Measurements from ENCODE around the gene PNPLA6. TPM values are rescaled to one million over a fixed set of nuclear protein-coding genes. Genes with fewer than 3 reads are reported as not detected.
"Not testable (repeated sequence)": the region's sequence is repeated elsewhere in the genome, so short reads cannot be mapped to it uniquely, and the experiment has no call there.

The PNPLA6 gene
- total RNA-seq, 4 donors from 2014 or later: 115 to 435 (median 147) TPM

- H3K4me3 ChIP-seq: no peak overlapping the region
- H3K4me1 ChIP-seq: no peaks in the 10 kb centered on the region
- no peak for DNase-seq
- 61 to 75% methylated on average over 9 of the region's 9 CpGs for WGBS, 2 donors (ENCODE audit: low coverage in 1 of 2)
- intact Hi-C loops (cut with DNase I; ENCODE audit: low total_unique reads) (no loop called here), in situ Hi-C loops (cut with MboI; ENCODE audit: low pct_ligation_motif_present in 1 of 4, low pct_unique_long_range_greater_than_20kb in 1 of 4, low sequenced_read_pairs in 3 of 4) (no loop called here)
- no peaks in the 10 kb centered on the region for H3K27me3 ChIP-seq
- H3K27ac ChIP-seq: no peak overlapping the region
- H3K36me3 ChIP-seq: no peaks in the 10 kb centered on the region
- TF ChIP-seq CTCF (IDR thresholded peaks at IDR 0.05) (no peak), POLR2A (IDR thresholded peaks at IDR 0.05) (no peak), EP300 (IDR thresholded peaks at IDR 0.05; ENCODE audit: low read depth) (no peak), POLR2AphosphoS5 (IDR thresholded peaks at IDR 0.05) (no peak)
- no peaks in the 10 kb centered on the region for H3K9me3 ChIP-seq
Observed at GRCh38 chr19:7575434-7576040, 40.0 kb downstream of the PNPLA6 start.

- H3K36me3 ChIP-seq; H3K4me1 ChIP-seq; intact Hi-C loops (cut with DNase I; ENCODE audit: low total_unique reads); H3K4me3 ChIP-seq; DNase-seq; H3K27me3 ChIP-seq; H3K27ac ChIP-seq; H3K9me3 ChIP-seq; in situ Hi-C loops (cut with MboI; ENCODE audit: low pct_ligation_motif_present in 1 of 4, low pct_unique_long_range_greater_than_20kb in 1 of 4, low sequenced_read_pairs in 3 of 4): not testable (repeated sequence)
- 90 to 100% methylated on average over 1 of the region's 1 CpG for WGBS, 2 donors (ENCODE audit: low coverage in 1 of 2)
Observed at GRCh38 chr19:7577422-7577821, 41.9 kb downstream of the PNPLA6 start.

GRCh38 chr19:7578127-7578526 lies 42.6 kb downstream of the PNPLA6 start:
- 63 to 87% methylated on average over 3 to 6 of the region's 6 CpGs for WGBS, 2 donors (ENCODE audit: low coverage in 1 of 2)
- H3K27me3 ChIP-seq: no peaks in the 10 kb centered on the region
- in situ Hi-C loops (cut with MboI; ENCODE audit: low pct_ligation_motif_present in 1 of 4, low pct_unique_long_range_greater_than_20kb in 1 of 4, low sequenced_read_pairs in 3 of 4): no loop called here
- DNase-seq: no peak
- no peak overlapping the region for H3K27ac ChIP-seq
- H3K4me3 ChIP-seq: no peak overlapping the region
- H3K4me1 ChIP-seq: no peaks in the 10 kb centered on the region
- H3K9me3 ChIP-seq: no peaks in the 10 kb centered on the region
- no peaks in the 10 kb centered on the region for H3K36me3 ChIP-seq
- TF ChIP-seq POLR2AphosphoS5 (IDR thresholded peaks at IDR 0.05) (no peak), EP300 (IDR thresholded peaks at IDR 0.05; ENCODE audit: low read depth) (no peak), CTCF (IDR thresholded peaks at IDR 0.05) (no peak), POLR2A (IDR thresholded peaks at IDR 0.05) (no peak)
- intact Hi-C loops (cut with DNase I; ENCODE audit: low total_unique reads): no loop called here

- no peak overlapping the region for H3K4me3 ChIP-seq
- H3K36me3 ChIP-seq: no peaks in the 10 kb centered on the region
- DNase-seq: no peak
- in situ Hi-C loops (cut with MboI; ENCODE audit: low pct_ligation_motif_present in 1 of 4, low pct_unique_long_range_greater_than_20kb in 1 of 4, low sequenced_read_pairs in 3 of 4): no loop called here
- intact Hi-C loops (cut with DNase I; ENCODE audit: low total_unique reads): no loop called here
- peaks cover 2% of the 10 kb centered on the region for H3K27me3 ChIP-seq
- no peaks in the 10 kb centered on the region for H3K9me3 ChIP-seq
- 63 to 79% methylated on average over 6 of the region's 6 CpGs for WGBS, 2 donors (ENCODE audit: low coverage in 1 of 2)
- H3K4me1 ChIP-seq: no peaks in the 10 kb centered on the region
- TF ChIP-seq POLR2AphosphoS5 (IDR thresholded peaks at IDR 0.05) (no peak), CTCF (IDR thresholded peaks at IDR 0.05) (no peak), POLR2A (IDR thresholded peaks at IDR 0.05) (no peak), EP300 (IDR thresholded peaks at IDR 0.05; ENCODE audit: low read depth) (no peak)
- no peak overlapping the region for H3K27ac ChIP-seq
Observed at GRCh38 chr19:7579182-7579581, 43.7 kb downstream of the PNPLA6 start.

GRCh38 chr19:7582446-7582845 lies 46.9 kb downstream of the PNPLA6 start:
- 42 to 48% methylated on average over 6 to 11 of the region's 11 CpGs for WGBS, 2 donors (ENCODE audit: low coverage in 1 of 2)
- Histone ChIP-seq H3K4me1 (no peaks in the 10 kb centered on the region), H3K4me3 (no peak overlapping the region), H3K27ac (no peak overlapping the region), H3K9me3 (no peaks in the 10 kb centered on the region), H3K36me3 (no peaks in the 10 kb centered on the region), H3K27me3 (peaks cover 2% of the 10 kb centered on the region)
- in situ Hi-C loops (cut with MboI; ENCODE audit: low pct_ligation_motif_present in 1 of 4, low pct_unique_long_range_greater_than_20kb in 1 of 4, low sequenced_read_pairs in 3 of 4) (no loop called here), intact Hi-C loops (cut with DNase I; ENCODE audit: low total_unique reads) (no loop called here)
- TF ChIP-seq POLR2AphosphoS5 (IDR thresholded peaks at IDR 0.05) (no peak), POLR2A (IDR thresholded peaks at IDR 0.05) (no peak), EP300 (IDR thresholded peaks at IDR 0.05; ENCODE audit: low read depth) (no peak), CTCF (IDR thresholded peaks at IDR 0.05) (no peak)
- no peak for DNase-seq

All from transverse colon (tissue), 4 donors.